GM19240 (cell line): ENCODE measurements around the gene SLC25A34.
"Not testable (repeated sequence)": the region's sequence is repeated elsewhere in the genome, so short reads cannot be mapped to it uniquely, and the experiment has no call there.

Source experiments
- DNase-seq: peaks from one replicate; pipeline ENCODE4 v3.0.0; 2011; ENCODE audit warnings: low spot score; ENCODE audit not compliant: insufficient read length

SLC25A34 gene

GRCh38 chr1:15736038-15736891 lies at the start of gene SLC25A34:
TSS of gene SLC25A34 (plus strand) at chr1:15736258. CDS start at chr1:15736486, 228 bp downstream.
- DNase-seq: no peak

DNA sequence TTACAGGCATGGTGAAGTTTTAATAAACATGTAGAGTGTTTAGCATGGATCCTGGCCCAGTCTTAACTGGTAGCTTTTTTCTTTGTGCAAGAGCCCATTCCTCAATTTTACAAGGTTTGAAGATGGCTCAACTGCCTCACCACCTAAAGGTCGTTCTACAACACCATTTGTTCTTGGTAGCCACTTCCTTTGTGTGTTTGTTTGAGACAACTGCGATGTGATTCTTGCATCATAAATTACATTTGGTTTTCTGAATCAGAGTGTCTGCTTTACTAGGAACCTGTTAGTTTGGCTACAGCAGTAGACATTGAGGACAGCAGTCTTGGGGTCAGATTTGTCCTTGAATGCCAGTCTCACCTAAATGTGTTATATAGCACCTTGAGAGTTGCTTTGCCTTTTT lies 48.6 kb upstream of the SLC25A34 start:
- DNase-seq: no peak

DNA sequence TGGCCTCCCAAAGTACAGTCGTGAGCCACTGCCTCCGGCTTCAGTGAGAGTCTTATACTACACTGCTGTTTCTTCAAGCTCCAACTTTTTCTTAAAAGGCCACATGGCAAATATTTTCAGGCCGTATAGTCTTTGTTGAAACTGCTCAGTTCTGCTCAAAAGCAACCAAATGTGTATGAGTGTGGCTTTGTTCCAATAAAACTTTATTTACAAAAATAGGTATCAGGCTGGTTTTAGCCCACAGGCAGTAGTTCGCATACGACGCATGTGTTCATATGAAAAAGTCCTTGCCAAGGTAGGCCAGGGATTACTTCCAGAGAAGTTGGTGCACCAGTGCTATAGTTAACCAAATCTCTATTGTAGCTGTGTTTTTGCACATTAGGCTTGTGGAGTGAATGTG lies 45.7 kb upstream of the SLC25A34 start:
- no peak for DNase-seq

DNA sequence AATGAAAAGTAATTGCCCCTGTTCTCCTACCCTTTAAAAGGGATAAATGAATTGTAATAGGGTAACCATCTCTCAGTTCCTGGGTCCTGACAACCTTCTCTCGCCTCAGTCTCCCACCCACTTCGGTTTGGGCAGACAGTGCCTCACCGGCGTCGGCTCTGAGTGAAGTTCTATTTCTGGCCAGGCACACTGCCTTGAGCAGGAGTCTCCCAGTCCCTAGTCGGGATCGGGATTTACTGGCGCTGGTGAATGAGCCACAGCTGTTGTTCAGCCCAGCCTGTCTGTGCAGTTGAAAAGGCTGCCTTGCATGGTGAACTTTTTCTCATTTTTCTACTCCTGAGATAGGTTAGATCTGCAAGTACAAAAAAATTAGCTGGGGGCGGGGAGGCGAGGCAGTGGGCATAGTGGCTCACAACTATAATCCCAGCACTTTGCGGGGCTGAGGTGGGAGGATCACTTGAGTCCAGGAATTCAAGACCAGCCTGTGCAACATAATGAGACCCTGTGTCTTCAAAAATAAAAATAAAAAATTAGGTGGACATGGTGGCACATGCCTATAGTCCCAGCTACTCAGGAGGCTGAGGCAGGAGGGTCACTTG lies 44.5 kb upstream of the SLC25A34 start:
- DNase-seq: no peak

GRCh38 chr1:15692121-15692682 lies 43.9 kb upstream of the SLC25A34 start:
- no peak for DNase-seq

DNA sequence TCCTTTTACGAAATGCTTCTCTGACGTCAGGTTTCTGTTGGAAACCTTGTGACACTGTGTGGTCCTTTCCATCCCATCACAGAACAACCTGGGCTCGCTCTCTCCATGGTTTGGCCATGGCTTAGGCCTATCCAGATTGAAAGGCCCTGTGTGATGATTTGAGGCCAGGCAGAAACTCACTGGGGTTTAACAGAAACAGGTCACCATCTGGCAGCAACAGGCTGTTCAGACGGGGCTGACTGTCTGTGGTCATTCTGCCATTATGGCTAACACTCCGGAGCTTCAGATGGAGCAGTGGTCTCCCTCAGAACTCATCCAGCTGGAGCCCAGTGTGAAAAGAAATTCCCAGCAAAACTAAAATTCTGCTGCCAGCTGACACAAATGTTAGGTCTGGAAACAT lies 42.7 kb upstream of the SLC25A34 start:
- DNase-seq: no peak

DNA sequence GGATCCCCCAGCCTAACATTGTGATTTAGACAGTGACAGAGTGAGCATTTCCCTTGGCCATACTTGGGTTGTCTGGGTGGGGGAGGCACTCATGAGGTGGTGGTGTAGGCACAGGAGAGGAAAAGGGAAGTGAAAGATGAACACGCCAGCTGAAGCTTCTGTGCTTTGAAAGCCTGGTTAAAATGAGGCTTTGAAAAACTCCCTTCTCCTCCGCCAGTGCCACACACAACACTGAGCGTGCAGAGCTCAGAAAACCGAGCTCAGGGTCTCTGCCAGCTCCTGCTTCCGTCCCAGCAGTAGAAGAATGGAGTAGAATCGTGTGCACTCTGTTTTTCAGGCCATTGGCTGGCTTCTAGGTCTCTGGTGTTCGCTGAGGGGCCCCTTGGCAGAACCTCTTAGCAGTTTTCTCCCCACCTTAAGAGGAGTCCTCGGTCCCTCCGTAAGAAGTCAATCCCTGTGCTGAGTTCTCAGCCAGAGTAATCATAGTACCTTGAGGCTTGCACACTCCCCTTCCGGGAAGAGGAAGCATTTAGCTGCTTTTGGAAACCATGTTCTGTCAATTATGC lies 39.0 kb upstream of the SLC25A34 start:
- peak; percentile 83 for DNase-seq

- DNase-seq: no peak
Measured at GRCh38 chr1:15698201-15698600, 37.9 kb upstream of the SLC25A34 start.

DNA sequence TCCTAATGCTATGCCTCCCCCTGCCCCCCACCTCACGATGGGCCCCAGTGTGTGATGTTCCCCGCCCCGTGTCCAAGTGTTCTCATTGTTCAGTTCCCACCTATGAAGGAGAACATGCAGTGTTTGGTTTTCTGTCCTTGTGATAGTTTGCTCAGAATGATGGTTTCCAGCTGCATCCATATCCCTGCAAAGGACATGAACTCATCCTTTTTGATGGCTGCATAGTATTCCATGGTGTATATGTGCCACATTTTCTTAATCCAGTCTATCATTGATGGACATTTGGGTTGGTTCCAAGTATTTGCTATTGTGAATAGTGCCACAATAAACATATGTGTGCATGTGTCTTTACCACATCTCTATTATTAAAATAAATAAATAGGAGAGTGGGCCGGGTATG lies 36.7 kb upstream of the SLC25A34 start:
- DNase-seq: not testable (repeated sequence)

DNA sequence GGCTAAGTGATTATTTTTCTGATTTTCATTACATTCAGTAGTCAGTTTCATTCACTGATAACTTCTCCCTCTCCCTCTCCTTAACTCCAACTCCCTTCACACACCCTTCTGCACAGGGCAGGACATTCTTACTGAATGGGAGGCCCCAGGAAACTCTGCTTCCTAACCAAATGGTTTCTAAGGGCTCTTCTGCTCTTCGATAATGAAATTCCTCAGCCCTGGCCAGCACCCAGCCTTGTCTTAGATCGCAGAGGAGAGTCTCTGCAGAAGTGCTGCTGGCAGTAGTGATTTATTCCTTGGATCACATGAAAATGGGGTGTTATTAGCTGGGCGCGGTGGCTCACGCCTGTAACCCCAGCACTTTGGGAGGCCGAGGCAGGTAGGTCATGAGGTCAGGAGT lies 35.5 kb upstream of the SLC25A34 start:
- DNase-seq: no peak

GRCh38 chr1:15701784-15702183 lies 34.3 kb upstream of the SLC25A34 start:
- no peak for DNase-seq

DNA sequence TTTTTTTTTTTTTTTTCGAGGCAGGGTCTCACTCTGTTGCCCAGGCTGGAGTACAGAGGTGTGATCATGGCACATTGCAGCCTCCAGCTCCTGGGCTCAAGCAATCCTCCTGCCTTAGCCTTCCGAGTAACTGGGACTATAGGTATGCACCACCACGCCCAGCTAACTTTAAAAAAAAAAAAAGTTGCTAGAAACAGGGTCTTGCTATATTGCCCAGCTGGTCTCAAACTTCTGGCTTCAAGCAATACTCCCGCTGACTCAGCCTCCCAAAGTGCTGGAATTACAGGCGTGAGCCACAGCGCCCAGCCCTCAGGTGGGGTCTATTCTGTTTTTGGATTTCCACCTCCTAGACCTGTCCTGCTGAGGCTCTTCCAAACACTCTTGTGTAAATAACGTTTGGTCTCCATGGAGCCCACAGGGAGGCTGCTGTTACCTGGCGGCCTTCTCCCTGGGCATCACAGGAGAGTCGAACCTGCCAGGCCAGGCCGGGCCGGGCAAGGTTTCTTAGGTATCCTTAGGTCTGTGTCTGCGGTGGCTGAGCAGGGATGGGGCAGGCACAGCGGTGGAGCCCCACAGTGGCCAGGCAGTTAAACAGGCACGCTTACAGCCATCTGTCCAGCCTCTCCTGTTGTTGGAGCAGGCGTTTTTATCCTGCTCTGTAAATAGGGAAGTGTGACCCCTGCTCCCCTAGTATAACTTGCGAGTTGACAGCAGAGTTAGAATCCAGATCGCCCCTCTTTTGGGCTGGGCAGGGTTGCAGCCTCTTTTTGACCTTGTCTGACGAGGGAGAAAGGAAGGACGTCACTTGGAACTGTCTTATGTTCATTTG lies 33.1 kb upstream of the SLC25A34 start:
- DNase-seq: no peak

- no peak for DNase-seq
Measured at GRCh38 chr1:15703562-15703961, 32.5 kb upstream of the SLC25A34 start.

GRCh38 chr1:15704526-15705183 lies 31.4 kb upstream of the SLC25A34 start:
- no peak for DNase-seq

DNA sequence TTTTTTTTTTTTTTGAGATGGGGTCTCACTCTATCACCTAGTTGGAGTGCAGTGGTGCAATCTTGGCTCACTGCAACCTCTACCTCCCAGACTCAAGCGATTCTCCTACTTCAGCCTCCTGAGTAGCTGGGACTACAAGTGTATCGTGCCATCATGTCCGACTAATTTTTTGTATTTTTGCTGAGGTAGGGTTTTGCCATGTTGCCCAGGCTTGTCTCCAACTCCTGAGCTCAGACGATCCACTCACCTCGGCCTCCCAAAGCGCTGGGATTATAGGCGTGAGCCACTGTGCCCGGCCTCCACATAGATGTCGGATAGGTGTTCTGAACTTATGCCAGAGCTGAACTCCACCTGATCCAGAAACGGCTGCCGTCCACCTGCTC lies 30.9 kb upstream of the SLC25A34 start:
- no peak for DNase-seq

DNA sequence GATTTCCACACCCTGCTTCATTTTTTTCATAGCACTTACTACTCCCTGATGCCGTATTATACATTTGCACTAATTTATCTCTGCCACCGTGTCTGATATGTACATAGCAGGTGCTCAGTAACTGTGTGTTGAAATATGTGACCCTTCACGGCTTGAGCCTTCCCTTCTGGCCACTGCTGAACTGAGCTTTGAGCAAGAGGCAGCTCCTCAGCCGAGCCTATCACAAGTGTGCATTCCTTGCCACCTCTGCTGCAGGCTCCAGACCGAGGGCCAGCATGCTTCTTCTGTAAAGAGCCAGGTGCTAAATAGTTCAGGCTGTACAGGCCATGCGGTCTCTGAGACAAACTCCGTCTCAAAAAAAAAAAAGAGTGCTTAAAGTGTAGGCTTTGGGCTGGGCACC lies 29.3 kb upstream of the SLC25A34 start:
- DNase-seq: no peak

GRCh38 chr1:15707239-15707925 lies 28.7 kb upstream of the SLC25A34 start:
- no peak for DNase-seq

- DNase-seq: no peak
Measured at GRCh38 chr1:15708486-15709137, 27.4 kb upstream of the SLC25A34 start.

- DNase-seq: no peak
Measured at GRCh38 chr1:15709226-15709625, 26.8 kb upstream of the SLC25A34 start.

GRCh38 chr1:15712168-15712567 lies 23.9 kb upstream of the SLC25A34 start:
- no peak for DNase-seq
